Keratinocyte (primary cell): Measurements from ENCODE around the gene NDUFA7.

ENCODE experiments used
- EZH2 ChIP-seq: IDR thresholded peaks from one replicate; pipeline ENCODE4 v1.6.1; 2012; ENCODE audit warnings: inconsistent platforms, mild to moderate bottlenecking, low read length, moderate library complexity
- TF ChIP-seq, protein P1 (sequence below), 3 experiments: IDR thresholded peaks in 1 of 3; conservative IDR thresholded peaks in 1 of 3; optimal IDR thresholded peaks in 1 of 3; 2 replicates in 2 of 3; 3 replicates in 1 of 3; pipeline versions ENCODE3 to v1.5.1; 2011; ENCODE audit warnings: low read length in 3 of 3, mild to moderate bottlenecking in 3 of 3, moderate library complexity in 2 of 3, control low read depth in 1 of 3, inconsistent platforms in 1 of 3; ENCODE audit not compliant: insufficient read depth in 2 of 3; ENCODE audit errors: extremely low read depth in 1 of 3

- TF ChIP-seq, protein P1, sequence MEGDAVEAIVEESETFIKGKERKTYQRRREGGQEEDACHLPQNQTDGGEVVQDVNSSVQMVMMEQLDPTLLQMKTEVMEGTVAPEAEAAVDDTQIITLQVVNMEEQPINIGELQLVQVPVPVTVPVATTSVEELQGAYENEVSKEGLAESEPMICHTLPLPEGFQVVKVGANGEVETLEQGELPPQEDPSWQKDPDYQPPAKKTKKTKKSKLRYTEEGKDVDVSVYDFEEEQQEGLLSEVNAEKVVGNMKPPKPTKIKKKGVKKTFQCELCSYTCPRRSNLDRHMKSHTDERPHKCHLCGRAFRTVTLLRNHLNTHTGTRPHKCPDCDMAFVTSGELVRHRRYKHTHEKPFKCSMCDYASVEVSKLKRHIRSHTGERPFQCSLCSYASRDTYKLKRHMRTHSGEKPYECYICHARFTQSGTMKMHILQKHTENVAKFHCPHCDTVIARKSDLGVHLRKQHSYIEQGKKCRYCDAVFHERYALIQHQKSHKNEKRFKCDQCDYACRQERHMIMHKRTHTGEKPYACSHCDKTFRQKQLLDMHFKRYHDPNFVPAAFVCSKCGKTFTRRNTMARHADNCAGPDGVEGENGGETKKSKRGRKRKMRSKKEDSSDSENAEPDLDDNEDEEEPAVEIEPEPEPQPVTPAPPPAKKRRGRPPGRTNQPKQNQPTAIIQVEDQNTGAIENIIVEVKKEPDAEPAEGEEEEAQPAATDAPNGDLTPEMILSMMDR (optimal IDR thresholded peaks at IDR 0.05 in 1 of 3, IDR thresholded peaks at IDR 0.05 in 1 of 3, conservative IDR thresholded peaks at IDR 0.05 in 1 of 3; ENCODE audit: extremely low read depth in 1 of 3, insufficient read depth in 2 of 3, low read length in 3 of 3): no peak
- no peak for TF ChIP-seq EZH2
These were observed 37.8 kb upstream of the NDUFA7 start for GRCh38 chr19:8358948-8359347.
